EH (cell line): ENCODE results near the gene NAT10.
A peak's percentile ranks its signal among the peaks of the same experiment; 100 is the strongest.

ENCODE experiments used
- DNase-seq: peaks from one replicate; pipeline ENCODE4 v3.0.0-alpha.2; 2015; ENCODE audit warnings: low read depth

The NAT10 gene

DNA sequence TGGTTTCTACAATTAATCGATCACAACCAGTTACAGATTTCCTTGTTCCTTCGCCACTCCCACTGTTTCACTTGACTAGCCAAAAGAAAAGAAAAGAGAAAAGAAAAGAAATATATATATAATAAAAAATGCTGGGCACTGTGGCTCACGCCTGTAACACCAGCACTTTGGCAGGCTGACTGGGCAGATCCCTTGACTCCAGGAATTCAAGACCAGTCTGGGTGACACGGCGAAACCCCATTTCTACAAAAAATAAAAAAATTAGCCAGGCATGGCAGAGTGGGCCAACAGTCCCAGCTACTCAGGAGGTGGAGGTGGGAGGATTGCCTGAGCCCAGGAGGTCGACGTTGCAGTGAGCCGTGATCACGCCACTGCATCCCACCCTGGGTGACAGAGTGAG lies 83.8 kb downstream of the NAT10 start:
- no peak for DNase-seq

DNA sequence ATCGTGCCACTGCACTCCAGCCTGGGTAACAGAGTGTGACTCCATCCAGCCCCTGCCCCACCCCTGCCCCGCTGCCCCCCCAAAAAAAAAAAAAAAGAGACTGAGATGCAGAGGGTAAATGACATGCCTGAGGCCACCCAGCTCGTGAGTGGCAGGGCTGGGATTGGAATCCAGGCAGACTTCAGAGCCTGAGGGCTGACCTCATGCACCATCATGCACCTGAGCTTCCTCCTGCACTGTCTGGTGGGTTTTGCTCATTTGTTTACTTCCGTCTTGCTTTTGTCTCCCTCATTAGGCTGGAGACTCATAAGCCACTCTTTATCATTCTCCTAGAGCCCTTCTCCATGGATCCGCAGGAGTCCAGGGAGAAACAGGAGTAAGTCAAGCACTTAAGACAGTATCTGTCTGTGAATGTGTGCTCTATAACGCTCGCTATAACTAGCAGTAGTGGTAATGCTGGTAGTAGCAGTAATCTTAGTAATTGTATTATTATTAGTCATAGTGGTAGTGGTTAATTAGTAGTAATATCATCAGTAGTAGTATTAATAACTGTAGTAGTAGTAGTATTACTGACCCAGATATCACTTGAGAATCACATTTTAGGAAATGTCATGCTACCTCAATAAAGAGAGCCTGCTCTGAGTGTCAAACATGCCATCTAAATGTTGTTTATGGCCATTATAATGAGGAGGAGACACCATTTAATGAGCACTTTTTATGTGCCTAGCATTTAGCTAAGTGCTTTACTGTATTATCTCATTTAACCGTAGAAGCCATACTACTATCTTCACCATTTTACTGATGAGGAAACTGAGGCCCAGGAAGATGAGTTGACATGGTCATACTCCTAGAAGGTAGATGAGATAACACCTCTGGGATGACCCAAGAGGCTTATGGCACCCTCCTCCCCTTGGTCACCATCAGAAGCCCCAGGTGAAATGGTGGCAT lies 85.0 kb downstream of the NAT10 start:
- DNase-seq = no peak

DNA sequence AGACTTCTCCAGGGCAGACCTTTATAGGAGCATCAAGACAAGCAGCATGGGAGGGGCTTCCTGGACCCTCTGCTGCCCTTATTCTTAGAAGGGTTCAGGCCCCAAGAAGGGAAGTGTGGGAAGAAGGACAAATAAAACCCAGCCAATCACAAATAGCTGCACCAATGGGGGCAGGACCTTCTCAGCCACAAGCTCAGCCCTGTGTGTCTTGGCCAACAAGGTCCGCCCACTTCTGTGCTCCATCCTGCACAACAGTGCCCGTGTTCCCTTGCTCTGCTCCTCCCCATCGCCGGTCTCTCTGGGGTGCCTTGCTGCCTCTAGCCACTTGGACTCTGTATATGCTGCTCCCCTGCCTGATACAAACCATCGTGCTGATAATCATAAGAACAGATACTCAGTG lies 86.1 kb downstream of the NAT10 start:
- no peak for DNase-seq

DNA sequence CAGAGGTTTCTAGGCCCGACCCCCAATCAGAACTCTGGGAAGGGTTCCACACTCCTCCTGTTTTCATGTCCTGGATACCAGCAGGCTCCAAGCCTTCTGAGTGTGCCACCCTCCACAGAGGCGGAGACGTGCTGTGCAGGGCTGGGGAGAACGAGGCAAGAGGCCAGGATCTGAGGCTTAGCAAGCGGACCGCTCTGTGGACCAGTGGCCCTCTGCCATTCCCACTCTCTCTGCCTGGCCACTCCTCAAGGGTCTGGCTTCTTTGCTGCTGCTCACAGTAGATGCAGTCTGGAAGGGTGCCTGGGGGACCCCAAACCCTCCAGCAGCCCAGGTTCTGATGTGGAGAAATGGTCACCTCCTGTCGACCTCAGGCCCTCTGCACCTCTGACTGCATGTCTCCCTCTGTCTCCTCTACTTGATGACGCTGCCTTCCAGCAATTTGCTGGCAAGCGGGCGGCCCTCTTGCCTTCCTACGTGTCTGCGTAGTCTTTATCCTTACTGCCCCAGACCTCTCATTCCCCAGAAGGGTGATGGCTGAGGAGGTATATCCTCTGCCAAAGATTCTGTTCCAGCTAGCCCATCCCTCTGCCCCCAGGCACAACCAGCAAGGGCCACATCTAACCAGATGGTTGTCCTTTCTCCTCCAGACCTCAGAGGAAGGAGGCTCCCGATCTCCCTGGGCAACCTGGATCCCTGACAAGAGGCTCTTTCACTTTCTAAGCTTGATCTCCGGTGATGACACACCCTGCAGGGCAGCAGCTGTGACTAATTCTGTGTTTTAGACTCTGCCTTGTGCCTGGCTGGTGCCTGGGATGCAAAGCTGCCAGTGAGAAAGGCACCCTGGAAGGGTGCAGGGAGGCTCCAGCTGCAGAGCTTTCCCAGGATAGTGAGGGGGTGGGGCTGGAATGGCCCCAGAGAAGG lies 87.3 kb downstream of the NAT10 start:
- peak; percentile 96 for DNase-seq

DNA sequence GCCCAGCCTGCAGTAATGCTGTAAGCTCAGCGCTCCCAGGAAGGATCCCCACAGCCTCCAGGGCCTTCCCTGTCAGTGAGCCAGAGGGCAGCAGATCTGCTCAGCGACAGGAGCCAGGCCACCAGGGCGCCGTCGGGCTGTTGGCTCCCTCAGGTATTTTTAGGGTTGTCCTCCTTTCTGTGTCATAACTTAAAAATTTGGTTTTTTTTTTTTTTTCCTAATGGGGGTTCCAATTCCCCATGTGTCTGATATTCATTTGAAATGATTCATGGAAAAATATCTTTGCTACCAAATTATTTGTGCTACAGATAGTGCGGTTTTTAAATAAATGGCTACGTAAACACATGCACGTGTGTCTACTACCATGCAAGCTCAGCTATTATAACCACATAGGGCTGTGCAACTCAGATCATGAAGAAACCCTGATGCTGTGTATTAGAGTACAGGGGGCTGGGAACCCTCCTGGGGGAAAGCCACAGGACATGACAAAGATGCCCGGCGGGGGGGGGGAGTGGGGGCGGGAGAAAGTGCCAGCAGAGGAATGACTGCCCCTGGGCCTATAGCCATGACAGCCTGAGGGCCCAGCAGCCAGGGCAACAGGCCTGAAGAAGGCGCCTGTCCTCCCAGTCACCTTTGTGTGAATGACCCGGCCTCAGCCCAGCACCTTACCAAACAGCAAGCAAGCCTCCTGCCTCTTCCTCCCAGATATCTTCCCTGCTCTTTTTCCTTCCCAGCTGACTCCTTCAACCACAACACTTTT lies 89.3 kb downstream of the NAT10 start:
- DNase-seq = no peak
